ENCODE results near the gene ATXN10. TPM values are rescaled to one million over a fixed set of nuclear protein-coding genes. Genes with fewer than 3 reads are reported as not detected.
A peak's percentile ranks its signal among the peaks of the same experiment; 100 is the strongest.

The ATXN10 gene
- total RNA-seq, 4 donors from 2014 or later: 79.0 to 152 (median 88.3) TPM

DNA sequence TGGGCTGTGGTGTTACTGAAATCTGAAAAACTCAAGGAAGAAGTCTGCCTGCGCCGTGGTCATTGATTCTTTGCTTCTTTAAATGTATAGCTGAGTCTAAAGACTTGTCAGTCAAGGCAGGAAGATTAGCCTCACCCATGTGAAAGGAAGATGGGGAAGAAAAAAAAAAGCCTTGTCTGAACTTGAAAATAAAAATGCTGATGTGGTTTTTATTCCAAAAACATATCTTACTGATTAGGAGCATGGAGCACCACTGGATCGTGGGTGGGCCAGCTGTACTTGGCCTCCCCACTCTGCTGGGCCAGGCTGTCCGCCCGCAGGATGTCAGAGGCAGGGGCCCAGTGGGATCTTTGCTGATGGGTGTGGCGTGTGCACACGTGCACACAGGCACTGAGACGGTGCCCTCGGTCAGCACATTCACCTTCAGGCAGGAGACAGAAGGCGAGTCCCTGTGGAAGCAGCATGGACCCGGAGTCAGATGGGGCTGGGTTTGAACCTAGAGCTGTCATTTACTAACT, 193.4 kb downstream of the ATXN10 start:
- WGBS, 2 donors: 39 to 44% methylated on average over 10 to 11 of the region's 11 CpGs
- peaks cover 0 to 4% (median 0%) of the 10 kb centered on the region in 3 donors for H3K9me3 ChIP-seq
- H3K27ac ChIP-seq: peak overlapping the region in 3 of 4 donors; percentile 30 to 62 (median 48)
- H3K36me3 ChIP-seq: no peaks in the 10 kb centered on the region
- no peak overlapping the region for H3K4me3 ChIP-seq
- DNase-seq: no peak
- intact Hi-C loops (cut with DNase I): loop anchor here (10.0 kb wide), 1 partner anchor 220 kb away; no protein-coding TSS in a partner anchor
- H3K27me3 ChIP-seq: peaks cover 0 to 55% (median 0%) of the 10 kb centered on the region in 4 donors
- H3K4me1 ChIP-seq: peaks cover 37 to 53% (median 41%) of the 10 kb centered on the region in 3 donors
- TF ChIP-seq, protein P1, sequence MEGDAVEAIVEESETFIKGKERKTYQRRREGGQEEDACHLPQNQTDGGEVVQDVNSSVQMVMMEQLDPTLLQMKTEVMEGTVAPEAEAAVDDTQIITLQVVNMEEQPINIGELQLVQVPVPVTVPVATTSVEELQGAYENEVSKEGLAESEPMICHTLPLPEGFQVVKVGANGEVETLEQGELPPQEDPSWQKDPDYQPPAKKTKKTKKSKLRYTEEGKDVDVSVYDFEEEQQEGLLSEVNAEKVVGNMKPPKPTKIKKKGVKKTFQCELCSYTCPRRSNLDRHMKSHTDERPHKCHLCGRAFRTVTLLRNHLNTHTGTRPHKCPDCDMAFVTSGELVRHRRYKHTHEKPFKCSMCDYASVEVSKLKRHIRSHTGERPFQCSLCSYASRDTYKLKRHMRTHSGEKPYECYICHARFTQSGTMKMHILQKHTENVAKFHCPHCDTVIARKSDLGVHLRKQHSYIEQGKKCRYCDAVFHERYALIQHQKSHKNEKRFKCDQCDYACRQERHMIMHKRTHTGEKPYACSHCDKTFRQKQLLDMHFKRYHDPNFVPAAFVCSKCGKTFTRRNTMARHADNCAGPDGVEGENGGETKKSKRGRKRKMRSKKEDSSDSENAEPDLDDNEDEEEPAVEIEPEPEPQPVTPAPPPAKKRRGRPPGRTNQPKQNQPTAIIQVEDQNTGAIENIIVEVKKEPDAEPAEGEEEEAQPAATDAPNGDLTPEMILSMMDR (IDR thresholded peaks at IDR 0.05): no peak
- TF ChIP-seq POLR2A (IDR thresholded peaks at IDR 0.05): no peak

DNA sequence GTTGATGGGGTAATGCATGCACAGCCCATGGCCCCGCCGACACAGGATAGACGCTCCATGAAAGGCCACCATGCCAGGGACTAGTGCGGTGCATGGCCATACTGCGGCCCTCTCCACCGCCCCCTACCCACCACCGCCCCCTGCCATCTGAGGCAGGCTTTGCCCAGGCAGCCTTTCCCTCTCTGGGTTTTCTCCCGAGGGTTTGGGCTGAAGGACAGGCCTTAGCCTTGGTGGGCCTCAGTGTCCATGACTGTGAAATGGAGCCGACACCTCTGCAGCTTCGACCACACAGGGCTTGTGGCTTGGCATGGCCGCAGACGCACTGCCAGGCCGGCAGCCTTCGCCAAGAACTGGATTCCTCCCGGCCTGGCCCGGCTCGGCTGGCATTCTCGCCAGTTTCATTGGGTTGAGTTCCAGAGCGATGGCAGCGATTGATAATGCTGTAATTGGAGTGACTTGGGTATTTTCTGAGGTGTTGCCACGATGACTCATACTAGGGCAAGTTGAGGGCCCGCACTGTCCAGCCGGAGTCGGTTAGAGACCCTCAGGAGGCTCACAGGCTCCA, 194.0 kb downstream of the ATXN10 start:
- peak overlapping the region; percentile 22 to 62 (median 39) for H3K27ac ChIP-seq
- no peak for DNase-seq
- H3K9me3 ChIP-seq: peaks cover 0 to 4% (median 0%) of the 10 kb centered on the region in 3 donors
- TF ChIP-seq, protein P1 (IDR thresholded peaks at IDR 0.05): no peak
- TF ChIP-seq POLR2A (IDR thresholded peaks at IDR 0.05): no peak
- peaks cover 37 to 53% (median 41%) of the 10 kb centered on the region in 3 donors for H3K4me1 ChIP-seq
- H3K36me3 ChIP-seq: no peaks in the 10 kb centered on the region
- H3K4me3 ChIP-seq: peak overlapping the region in 1 of 4 donors; percentile 50
- intact Hi-C loops (cut with DNase I): loop anchor here (10.0 kb wide), 1 partner anchor 221 kb away; no protein-coding TSS in a partner anchor
- H3K27me3 ChIP-seq: peaks cover 0 to 58% (median 0%) of the 10 kb centered on the region in 4 donors
- WGBS, 2 donors: 79% methylated on average over 10 of the region's 24 CpGs; no CpG with 5 or more reads in 1 of the 2 donors

DNA sequence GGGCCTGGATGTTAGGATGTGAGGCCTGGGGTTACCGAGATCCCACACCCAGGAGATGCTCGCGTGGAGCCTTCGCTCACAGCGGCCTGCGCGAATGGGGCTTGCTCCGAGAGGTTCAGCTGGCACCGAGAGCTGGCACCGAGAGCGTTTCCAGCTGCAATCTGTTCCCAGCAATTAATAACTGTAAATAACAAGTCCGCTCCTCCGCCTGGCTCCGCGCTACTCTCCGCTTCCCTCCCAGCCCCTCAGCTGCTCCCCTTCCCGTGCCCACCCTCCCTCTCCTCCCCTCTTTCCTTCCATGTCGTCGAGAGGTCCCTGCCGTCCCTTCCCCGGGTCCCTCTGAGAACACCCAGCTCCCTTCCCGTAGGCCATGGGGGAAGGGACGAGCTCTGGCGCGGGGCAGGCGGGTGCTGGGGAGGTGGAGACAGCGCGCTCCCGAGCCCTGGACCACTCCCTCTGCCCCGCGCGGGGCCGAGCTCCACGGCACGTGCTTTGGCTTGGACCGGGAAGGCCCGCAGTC, 194.6 kb downstream of the ATXN10 start:
- Histone ChIP-seq H3K27ac (peak overlapping the region; percentile 22 to 62 (median 39)), H3K4me3 (peak overlapping the region; percentile 29 to 50 (median 36)), H3K9me3 (peaks cover 0 to 4% (median 0%) of the 10 kb centered on the region in 3 donors), H3K27me3 (peaks cover 0 to 58% (median 0%) of the 10 kb centered on the region in 4 donors), H3K36me3 (no peaks in the 10 kb centered on the region), H3K4me1 (peaks cover 37 to 53% (median 41%) of the 10 kb centered on the region in 3 donors)
- intact Hi-C loops (cut with DNase I): loop anchor here (10.0 kb wide), 1 partner anchor 221 kb away; no protein-coding TSS in a partner anchor
- 27 to 75% methylated on average over 13 to 14 of the region's 37 CpGs for WGBS, 2 donors
- TF ChIP-seq POLR2A (IDR thresholded peaks at IDR 0.05): no peak
- TF ChIP-seq, protein P1 (IDR thresholded peaks at IDR 0.05): no peak
- DNase-seq: no peak

- DNase-seq: no peak
- intact Hi-C loops (cut with DNase I): loop anchor here (10.0 kb wide), 1 partner anchor 222 kb away; no protein-coding TSS in a partner anchor
- no peaks in the 10 kb centered on the region for H3K36me3 ChIP-seq
- peak overlapping the region; percentile 29 to 50 (median 36) for H3K4me3 ChIP-seq
- peaks cover 0 to 58% (median 0%) of the 10 kb centered on the region in 4 donors for H3K27me3 ChIP-seq
- peak overlapping the region in 3 of 4 donors; percentile 19 to 62 (median 48) for H3K27ac ChIP-seq
- no peak for TF ChIP-seq POLR2A (IDR thresholded peaks at IDR 0.05)
- TF ChIP-seq, protein P1 (IDR thresholded peaks at IDR 0.05): no peak
- no CpG with 5 or more reads among the region's 55 CpGs for WGBS, 2 donors
- peaks cover 0 to 4% (median 0%) of the 10 kb centered on the region in 3 donors for H3K9me3 ChIP-seq
- peaks cover 37 to 53% (median 41%) of the 10 kb centered on the region in 3 donors for H3K4me1 ChIP-seq
These were observed 195.0 kb downstream of the ATXN10 start for GRCh38 chr22:45866646-45867117.

All from esophagus squamous epithelium (tissue), 5 donors.